ENCODE measurements around the gene RAB27A.
"Not testable (repeated sequence)": the region's sequence is repeated elsewhere in the genome, so short reads cannot be mapped to it uniquely, and the experiment has no call there.

DNA sequence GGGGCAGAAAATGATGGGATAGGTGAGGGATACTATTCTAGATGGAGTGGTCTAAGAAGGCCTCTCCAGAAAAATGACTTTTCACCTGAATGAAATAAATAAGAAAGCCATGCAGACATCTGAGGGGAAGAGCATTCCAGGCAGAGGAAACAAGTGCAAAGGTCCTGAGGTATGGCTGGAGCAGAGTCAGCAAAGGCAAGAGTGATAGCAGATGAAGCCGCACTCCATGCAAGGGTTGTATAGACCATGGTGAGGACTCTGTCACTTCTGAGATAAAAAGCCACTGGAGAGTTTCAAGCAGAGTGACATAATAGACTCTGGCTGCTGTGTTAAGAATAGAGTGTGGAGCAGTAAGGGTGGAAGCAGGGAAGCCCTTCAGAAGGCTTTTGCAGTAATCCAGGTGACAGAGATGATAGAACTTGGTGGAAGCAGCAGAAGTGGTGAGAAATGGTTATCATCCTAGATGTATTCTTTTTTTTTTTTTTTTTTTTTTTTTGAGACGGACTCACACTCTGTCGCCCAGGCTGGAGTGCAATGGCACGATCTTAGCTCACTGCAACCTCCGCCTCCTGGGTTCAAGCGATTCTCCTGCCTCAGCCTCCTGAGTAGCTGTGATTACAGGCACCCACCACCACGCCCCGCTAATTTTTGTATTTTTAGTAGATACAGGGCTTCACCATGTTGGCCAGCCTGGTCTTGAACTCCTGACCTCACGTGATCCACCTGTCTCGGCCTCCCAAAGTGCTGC, 3.0 kb downstream of the RAB27A start:
- TF ChIP-seq, protein P1, sequence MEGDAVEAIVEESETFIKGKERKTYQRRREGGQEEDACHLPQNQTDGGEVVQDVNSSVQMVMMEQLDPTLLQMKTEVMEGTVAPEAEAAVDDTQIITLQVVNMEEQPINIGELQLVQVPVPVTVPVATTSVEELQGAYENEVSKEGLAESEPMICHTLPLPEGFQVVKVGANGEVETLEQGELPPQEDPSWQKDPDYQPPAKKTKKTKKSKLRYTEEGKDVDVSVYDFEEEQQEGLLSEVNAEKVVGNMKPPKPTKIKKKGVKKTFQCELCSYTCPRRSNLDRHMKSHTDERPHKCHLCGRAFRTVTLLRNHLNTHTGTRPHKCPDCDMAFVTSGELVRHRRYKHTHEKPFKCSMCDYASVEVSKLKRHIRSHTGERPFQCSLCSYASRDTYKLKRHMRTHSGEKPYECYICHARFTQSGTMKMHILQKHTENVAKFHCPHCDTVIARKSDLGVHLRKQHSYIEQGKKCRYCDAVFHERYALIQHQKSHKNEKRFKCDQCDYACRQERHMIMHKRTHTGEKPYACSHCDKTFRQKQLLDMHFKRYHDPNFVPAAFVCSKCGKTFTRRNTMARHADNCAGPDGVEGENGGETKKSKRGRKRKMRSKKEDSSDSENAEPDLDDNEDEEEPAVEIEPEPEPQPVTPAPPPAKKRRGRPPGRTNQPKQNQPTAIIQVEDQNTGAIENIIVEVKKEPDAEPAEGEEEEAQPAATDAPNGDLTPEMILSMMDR (IDR thresholded peaks at IDR 0.05; ENCODE audit: insufficient read depth, low read depth, low read length), result not testable (repeated sequence)
- not testable (repeated sequence) for TF ChIP-seq EZH2 (IDR thresholded peaks at IDR 0.05; ENCODE audit: insufficient read depth, low read length)

All from astrocyte (in vitro differentiated cells and primary cell).